ENCODE measurements around the gene ZFYVE1. TPM values are rescaled to one million over a fixed set of nuclear protein-coding genes. Genes with fewer than 3 reads are reported as not detected.

Gene ZFYVE1
- total and polyA plus RNA-seq, 10 of the 15 experiments (the other 5 are each of a cell fraction or from before 2014, with no cell fraction given), result 1.2 to 13.3 (median 6.4) TPM

GRCh38 chr14:73058224-73058921, 31.5 kb upstream of the ZFYVE1 start, which contains the start of gene RBM25 (continued):
- TF ChIP-seq ZBTB33 (IDR thresholded peaks at IDR 0.05) (no peak), TCF7 (IDR thresholded peaks at IDR 0.05; ENCODE audit: borderline replicate concordance) (peak; percentile 59; the same call in 1 of the 2 replicates), PAX8 (IDR thresholded peaks at IDR 0.05) (no peak), RUNX3 (IDR thresholded peaks at IDR 0.05; ENCODE audit: low read length) (peak; percentile 89), KAT2A (conservative IDR thresholded peaks at IDR 0.05; ENCODE audit: control insufficient read depth, low read depth, low read length) (no peak), KDM1A (IDR thresholded peaks at IDR 0.05; ENCODE audit: borderline replicate concordance) (no peak), IKZF2 (IDR thresholded peaks at IDR 0.05) (peak in 1 of 2 experiments; percentile 36; a peak in 1 of 4 replicates), DPF2 (IDR thresholded peaks at IDR 0.05) (0 out of 2 replicates have a peak, but pooled peaks have one; percentile 31), KLF5 (IDR thresholded peaks at IDR 0.05; ENCODE audit: partially characterized antibody) (peak; percentile 68), MXI1 (IDR thresholded peaks at IDR 0.05; ENCODE audit: low read depth, low read length) (peak; percentile 3; the same call in 1 of the 2 replicates), REST (IDR thresholded peaks at IDR 0.05; ENCODE audit: low read depth, low read length) (no peak), SIN3A (IDR thresholded peaks at IDR 0.05; ENCODE audit: low read depth, low read length) (peak; percentile 82), PKNOX1 (IDR thresholded peaks at IDR 0.05) (peak; percentile 37; the same call in 1 of the 2 replicates), HSF1 (IDR thresholded peaks at IDR 0.05; ENCODE audit: low read depth, low read length) (0 out of 2 replicates have a peak, but pooled peaks have one; percentile 9), CTCF (IDR thresholded peaks at IDR 0.05 in 2 of 3, conservative IDR thresholded peaks at IDR 0.05 in 1 of 3; ENCODE audit: control insufficient read depth in 2 of 3, extremely low read depth in 1 of 3, insufficient read depth in 1 of 3, low read depth in 3 of 3, low read length in 3 of 3) (peak in 2 of 3 experiments; percentile 8 to 26; a peak in 3 of 6 replicates), ATF3 (IDR thresholded peaks at IDR 0.05; ENCODE audit: borderline replicate concordance, extremely low read depth, low read depth, low read length) (no peak), MYC (IDR thresholded peaks at IDR 0.05; ENCODE audit: insufficient read depth, insufficient read length, insufficient replicate concordance, low read length, severe bottlenecking) (no peak), STAT1 (conservative IDR thresholded peaks at IDR 0.05) (peak; percentile 74), RAD51 (IDR thresholded peaks at IDR 0.05) (peak; percentile 47; the same call in 1 of the 2 replicates)

Measured in GM12878 (cell line).